ENCODE results near the gene DNAJA2.
"Not testable (repeated sequence)": the region's sequence is repeated elsewhere in the genome, so short reads cannot be mapped to it uniquely, and the experiment has no call there.

DNAJA2 gene

GRCh38 chr16:46975908-46976470, 2.5 kb upstream of the DNAJA2 start:
- no peak for DNase-seq (ENCODE audit: extremely low read depth in 1 of 2, low read depth in 1 of 2)

- DNase-seq (ENCODE audit: extremely low read depth in 1 of 2, low read depth in 1 of 2) = no peak
Measured at GRCh38 chr16:46975165-46975564, 1.7 kb upstream of the DNAJA2 start.

DNA sequence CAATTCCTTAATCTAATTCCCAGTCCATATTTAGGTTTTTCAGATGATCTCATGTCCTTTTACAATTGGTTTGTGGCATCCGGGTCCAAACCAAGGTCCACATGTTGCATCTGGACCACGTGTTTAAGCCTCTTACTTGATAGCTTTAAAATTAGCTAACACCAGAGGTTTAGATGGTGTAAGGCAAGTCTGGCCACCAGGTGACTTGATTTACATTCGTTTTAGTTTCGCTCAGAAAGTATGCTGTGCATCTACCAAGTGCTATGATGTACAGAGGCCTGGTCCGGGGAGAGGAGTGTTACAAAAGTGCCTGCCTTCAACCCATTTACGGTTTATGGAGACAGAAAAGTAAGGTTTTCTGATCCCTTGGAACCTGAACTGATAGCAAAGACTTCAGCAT, 878 bp upstream of the DNAJA2 start:
- no peak for DNase-seq (ENCODE audit: extremely low read depth in 1 of 2, low read depth in 1 of 2)

DNA sequence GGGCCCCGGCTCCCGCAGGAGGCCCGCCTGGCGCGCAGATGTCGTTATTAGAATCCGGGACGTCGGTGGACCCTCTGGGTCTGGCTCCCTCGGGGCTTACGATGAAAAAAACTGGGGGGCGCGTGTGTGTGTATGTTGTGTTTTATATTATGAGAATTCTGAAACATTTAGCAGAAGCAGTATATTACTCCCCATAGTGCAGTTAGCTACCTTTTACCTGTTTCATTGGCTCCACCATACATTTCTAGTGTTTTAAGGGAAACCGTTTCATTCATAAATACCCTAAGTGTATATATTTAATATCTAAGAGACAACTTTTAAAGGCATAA, 486 bp upstream of the DNAJA2 start:
- no peak for DNase-seq (ENCODE audit: extremely low read depth in 1 of 2, low read depth in 1 of 2)

- DNase-seq (ENCODE audit: extremely low read depth in 1 of 2, low read depth in 1 of 2) = peak in 1 of 2 donors; percentile 21
Measured at GRCh38 chr16:46972429-46973206, 856 bp downstream of the DNAJA2 start.

DNA sequence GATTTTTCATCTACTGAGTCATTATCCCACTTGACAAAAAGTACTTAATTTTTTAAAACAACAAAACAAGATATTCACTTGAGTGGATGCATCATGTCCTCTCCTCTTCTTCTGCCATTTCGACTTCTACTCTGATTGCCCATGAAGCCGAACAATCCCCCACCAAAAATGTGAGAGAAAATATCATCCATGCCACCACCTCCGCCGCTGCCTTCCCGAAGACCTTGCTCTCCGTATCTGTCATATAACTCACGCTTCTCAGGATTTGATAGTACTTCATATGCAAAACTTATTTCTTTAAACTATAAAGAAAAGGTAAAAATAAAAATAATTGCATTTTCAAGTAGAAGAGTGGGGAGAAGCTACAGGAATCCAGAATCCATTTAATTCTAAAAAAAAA, 2.2 kb downstream of the DNAJA2 start:
- no peak for DNase-seq (ENCODE audit: extremely low read depth in 1 of 2, low read depth in 1 of 2)

DNA sequence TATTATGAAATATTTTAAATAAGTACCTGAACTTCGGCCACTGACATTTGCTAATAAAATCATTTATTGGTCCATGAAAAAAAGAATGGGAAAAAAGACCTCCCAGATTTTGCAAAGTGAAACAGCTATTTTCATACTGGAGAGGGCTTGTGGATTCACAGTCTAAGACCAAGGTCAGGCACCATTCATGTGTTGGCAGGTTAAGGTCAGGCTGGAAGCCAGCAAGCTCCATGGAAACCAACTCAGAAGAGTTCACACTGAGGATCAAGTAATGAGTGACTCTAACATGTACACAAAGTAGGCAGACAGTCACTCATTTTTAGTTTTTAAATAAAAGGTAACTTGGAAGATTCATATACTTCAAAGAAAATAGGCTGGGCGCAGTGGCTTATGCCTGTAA, 3.4 kb downstream of the DNAJA2 start:
- no peak for DNase-seq (ENCODE audit: extremely low read depth in 1 of 2, low read depth in 1 of 2)

DNA sequence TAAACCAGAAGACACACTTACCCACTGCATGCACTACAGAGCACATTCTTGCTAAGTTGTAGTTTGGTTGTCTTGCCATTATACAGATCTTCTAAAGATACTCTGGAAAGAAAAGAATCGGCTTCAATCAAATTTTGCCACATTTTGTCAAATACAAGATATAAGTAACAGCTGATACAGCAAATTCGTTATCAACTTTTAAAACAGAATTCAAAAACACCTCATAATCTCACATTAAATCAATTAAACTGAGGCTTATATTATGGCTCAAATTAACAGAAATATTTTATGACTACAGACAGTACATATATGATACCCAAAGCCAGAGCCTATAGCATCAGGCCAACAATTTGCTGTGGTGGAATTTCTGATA, 5.4 kb downstream of the DNAJA2 start:
- DNase-seq (ENCODE audit: extremely low read depth in 1 of 2, low read depth in 1 of 2) = no peak

- DNase-seq (ENCODE audit: extremely low read depth in 1 of 2, low read depth in 1 of 2) = no peak
Measured at GRCh38 chr16:46962629-46963028, 10.8 kb downstream of the DNAJA2 start.

GRCh38 chr16:46961373-46962353, 11.8 kb downstream of the DNAJA2 start:
- peak in 1 of 2 donors; percentile 49 for DNase-seq (ENCODE audit: extremely low read depth in 1 of 2, low read depth in 1 of 2)

DNA sequence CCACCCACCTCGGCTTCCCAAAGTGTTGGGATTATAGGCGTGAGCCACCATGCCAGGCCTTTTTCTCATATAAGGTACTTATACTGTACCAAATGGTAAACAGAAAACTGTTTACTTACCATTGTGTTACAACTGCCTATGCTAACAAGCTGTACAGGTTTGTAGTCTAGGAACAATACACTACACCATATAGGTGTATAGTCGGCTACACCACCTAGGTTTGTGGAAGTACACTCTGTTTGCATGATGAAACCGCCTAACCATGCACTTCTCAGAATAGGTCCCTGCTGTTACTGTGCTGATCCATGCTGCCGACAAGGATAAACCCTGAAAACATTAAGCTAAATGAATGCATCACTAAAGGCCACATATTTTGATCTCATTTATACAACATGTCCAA, 18.9 kb downstream of the DNAJA2 start:
- no peak for DNase-seq (ENCODE audit: extremely low read depth in 1 of 2, low read depth in 1 of 2)

DNA sequence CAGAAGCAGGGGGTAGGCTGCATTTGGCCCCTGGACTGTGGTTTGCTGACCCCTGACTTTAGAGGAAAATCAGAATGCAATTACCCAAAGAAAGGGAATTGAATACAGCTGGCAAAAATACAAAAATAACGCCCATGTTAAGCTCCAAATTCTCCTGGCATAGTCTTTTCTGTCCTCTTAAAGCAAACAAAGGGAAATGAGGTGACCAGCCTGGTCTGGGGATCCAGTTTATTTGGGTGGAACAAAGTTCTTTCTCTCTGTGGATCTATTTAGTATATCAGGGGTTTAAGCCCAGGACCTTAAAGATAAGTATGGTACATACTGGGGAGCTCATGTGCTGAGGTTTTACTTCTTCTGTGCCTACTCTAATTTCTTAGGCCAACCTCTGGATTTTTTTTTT, 23.5 kb downstream of the DNAJA2 start:
- DNase-seq (ENCODE audit: extremely low read depth in 1 of 2, low read depth in 1 of 2) = no peak

GRCh38 chr16:46949241-46949892, 24.1 kb downstream of the DNAJA2 start:
- peak in 1 of 2 donors; percentile 20 for DNase-seq (ENCODE audit: extremely low read depth in 1 of 2, low read depth in 1 of 2)

DNA sequence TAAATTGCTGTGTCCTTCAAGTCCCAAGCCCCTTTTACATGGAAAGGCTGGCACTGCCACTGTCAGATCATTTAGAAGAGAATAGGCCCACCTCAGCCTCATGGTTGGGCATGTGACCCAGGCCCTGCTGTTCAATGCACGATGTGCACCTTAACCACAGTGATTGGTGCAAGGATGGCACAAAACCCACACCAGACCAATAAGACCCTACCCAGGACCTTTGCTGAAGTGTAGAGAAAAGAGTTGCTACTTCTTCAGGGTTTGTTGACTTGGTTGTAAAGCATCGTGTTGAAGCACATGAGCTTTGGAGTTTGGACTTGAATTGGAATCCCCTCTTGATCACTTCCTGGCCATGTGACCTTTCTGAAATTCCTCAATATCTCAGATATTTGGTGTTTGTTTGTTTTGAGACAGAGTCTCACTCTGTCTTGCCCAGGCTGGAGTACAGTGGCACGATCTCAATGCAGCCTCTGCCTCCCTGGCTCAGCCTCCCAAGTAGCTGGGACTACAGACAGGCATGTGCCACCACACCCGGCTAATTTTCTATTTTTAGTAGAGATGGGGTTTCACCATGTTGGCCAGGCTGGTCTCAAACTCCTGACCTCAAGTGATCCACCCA, 24.8 kb downstream of the DNAJA2 start:
- DNase-seq (ENCODE audit: extremely low read depth in 1 of 2, low read depth in 1 of 2) = no peak

GRCh38 chr16:46947900-46948547, 25.4 kb downstream of the DNAJA2 start:
- DNase-seq (ENCODE audit: extremely low read depth in 1 of 2, low read depth in 1 of 2) = no peak

GRCh38 chr16:46944713-46945112, 28.8 kb downstream of the DNAJA2 start:
- DNase-seq (ENCODE audit: extremely low read depth in 1 of 2, low read depth in 1 of 2) = not testable (repeated sequence)

GRCh38 chr16:46937536-46937935, 35.9 kb downstream of the DNAJA2 start:
- no peak for DNase-seq (ENCODE audit: extremely low read depth in 1 of 2, low read depth in 1 of 2)

DNA sequence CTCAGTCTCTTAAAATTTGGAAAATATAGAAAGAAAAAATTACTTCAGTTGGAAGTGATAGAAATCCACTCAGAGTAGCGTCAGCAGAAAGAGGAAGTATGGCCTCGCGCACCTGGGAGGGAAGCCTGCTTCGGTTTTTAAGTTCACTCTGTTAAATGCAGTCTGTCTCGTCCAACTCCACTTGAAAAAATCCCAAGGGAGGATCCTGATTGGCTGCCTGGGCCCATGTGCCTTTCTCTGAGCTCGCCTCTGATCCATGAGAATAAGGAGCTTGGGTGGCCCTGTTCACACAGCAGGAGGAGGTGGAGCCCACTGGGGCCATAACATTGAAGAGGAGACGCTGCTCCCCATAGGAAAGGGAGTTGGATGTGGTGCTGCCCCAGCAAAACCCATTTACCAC, 40.7 kb downstream of the DNAJA2 start:
- DNase-seq (ENCODE audit: extremely low read depth in 1 of 2, low read depth in 1 of 2) = no peak

- DNase-seq (ENCODE audit: extremely low read depth in 1 of 2, low read depth in 1 of 2) = no peak
Measured at GRCh38 chr16:46930861-46931260, 42.6 kb downstream of the DNAJA2 start.
